Measurements from ENCODE around the gene IL1RAPL2.

- TF ChIP-seq, protein P1, sequence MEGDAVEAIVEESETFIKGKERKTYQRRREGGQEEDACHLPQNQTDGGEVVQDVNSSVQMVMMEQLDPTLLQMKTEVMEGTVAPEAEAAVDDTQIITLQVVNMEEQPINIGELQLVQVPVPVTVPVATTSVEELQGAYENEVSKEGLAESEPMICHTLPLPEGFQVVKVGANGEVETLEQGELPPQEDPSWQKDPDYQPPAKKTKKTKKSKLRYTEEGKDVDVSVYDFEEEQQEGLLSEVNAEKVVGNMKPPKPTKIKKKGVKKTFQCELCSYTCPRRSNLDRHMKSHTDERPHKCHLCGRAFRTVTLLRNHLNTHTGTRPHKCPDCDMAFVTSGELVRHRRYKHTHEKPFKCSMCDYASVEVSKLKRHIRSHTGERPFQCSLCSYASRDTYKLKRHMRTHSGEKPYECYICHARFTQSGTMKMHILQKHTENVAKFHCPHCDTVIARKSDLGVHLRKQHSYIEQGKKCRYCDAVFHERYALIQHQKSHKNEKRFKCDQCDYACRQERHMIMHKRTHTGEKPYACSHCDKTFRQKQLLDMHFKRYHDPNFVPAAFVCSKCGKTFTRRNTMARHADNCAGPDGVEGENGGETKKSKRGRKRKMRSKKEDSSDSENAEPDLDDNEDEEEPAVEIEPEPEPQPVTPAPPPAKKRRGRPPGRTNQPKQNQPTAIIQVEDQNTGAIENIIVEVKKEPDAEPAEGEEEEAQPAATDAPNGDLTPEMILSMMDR (IDR thresholded peaks at IDR 0.05; ENCODE audit: low read depth, low read length): no peak
- no peak for TF ChIP-seq POLR2A (IDR thresholded peaks at IDR 0.05; ENCODE audit: extremely low read depth, insufficient read length)
These were observed 1070.7 kb downstream of the IL1RAPL2 start for GRCh38 chrX:105636667-105637066.

Measured in NB4 (cell line).